Measurements from ENCODE around the gene DPYSL5. TPM values are rescaled to one million over a fixed set of nuclear protein-coding genes. Genes with fewer than 3 reads are reported as not detected.

DPYSL5 gene
- total RNA-seq, 5 donors from 2014 or later (not counting 1 experiment from before 2014, with no cell fraction given): not detected

DNA sequence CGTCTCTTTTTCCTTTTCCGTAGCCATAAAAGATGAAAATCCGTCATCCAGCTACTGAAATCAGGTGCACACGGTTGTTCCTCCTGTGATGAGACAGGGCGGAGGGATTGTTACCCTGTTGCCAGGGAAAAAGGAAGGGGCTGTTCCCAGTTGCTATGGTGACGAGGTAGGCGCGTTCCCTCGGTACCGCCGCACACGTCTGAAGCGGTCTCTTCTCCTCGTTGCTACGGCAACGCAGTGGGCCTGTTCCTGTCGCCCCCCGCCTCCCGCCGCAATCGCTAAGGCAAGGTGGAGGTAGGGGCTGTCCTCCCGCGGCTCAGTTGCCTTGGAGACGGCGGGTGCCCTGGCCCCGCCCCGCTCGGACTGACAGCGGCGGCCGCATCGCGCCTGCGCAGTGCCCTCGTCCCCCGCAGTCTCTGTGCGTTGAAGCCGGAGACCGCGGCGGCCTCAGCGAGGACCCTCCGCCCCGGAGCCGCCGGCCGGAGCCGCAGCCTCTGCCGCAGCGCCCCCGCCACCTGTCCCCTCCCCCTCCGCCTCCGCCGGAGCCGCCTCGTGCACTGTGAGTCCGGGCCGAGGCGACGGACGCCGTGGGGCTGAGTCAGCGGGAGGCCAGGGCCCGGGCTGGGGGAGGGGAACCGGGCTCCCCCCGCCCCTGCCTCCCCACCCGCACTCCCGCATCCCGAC lies 122.5 kb downstream of the DPYSL5 start, which contains the start of gene MAPRE3:
TSS of gene MAPRE3 (plus strand) at position 394 of the 684 bp plus-strand sequence. CDS start 51,582 bp downstream, outside the sequence.
- peak; percentile 87 to 92 (median 88) for ATAC-seq (replicated peaks in 1 of 4)
- DNase-seq: peak; percentile 55 to 91 (median 77)
- H3K27ac ChIP-seq (ENCODE audit: low read length): peak within 1 kb of the TSS; percentile 5
- ChIA-PET POLR2A (interaction anchor here in 1 of 2 donors (0.5 kb wide), 1 partner anchor 101 kb away, joined by 4 read pairs; no protein-coding TSS in a partner anchor), CTCF (interaction anchor here (0.6 kb wide), 2 partner anchors 15 to 80 kb away, joined by 3 read pairs; no protein-coding TSS in a partner anchor)
- WGBS (ENCODE audit: insufficient coverage): 0% methylated on average over 43 of the region's 69 CpGs
- H3K9me3 Mint-ChIP-seq: no peaks in the 10 kb centered on the region
- H3K4me1 Mint-ChIP-seq: peaks cover 20 to 30% (median 23%) of the 10 kb centered on the region in 3 donors
- H3K27ac Mint-ChIP-seq: peak within 1 kb of the TSS; percentile 63 to 77
- H3K4me3 Mint-ChIP-seq: peak within 1 kb of the TSS; percentile 84 to 92 (median 85)
- H3K27me3 ChIP-seq (replicated peaks in 1 of 2; ENCODE audit: control insufficient read depth in 2 of 2, extremely low read depth in 1 of 2, insufficient read depth in 2 of 2, low read length in 1 of 2): peaks cover 0 to 20% of the 10 kb centered on the region in 2 experiments
- no peaks in the 10 kb centered on the region for H3K36me3 ChIP-seq (ENCODE audit: control insufficient read depth in 2 of 2, extremely low read depth in 1 of 2, insufficient read depth in 1 of 2, low read length in 1 of 2)
- peak within 1 kb of the TSS; percentile 68 to 73 for H3K4me3 ChIP-seq (ENCODE audit: control insufficient read depth in 1 of 2, extremely low read depth in 1 of 2, low read length in 1 of 2)
- H3K36me3 Mint-ChIP-seq: no peaks in the 10 kb centered on the region
- peaks cover 0 to 16% of the 10 kb centered on the region in 2 experiments for H3K4me1 ChIP-seq (ENCODE audit: control insufficient read depth in 1 of 2, extremely low read depth in 1 of 2, insufficient read depth in 2 of 2, low read length in 2 of 2)
- peaks cover 13 to 27% of the 10 kb centered on the region in 2 donors for H3K27me3 Mint-ChIP-seq
- H3K9me3 ChIP-seq: no peaks in the 10 kb centered on the region

- ChIA-PET CTCF (no interaction called here), POLR2A (no interaction called here)
- Histone ChIP-seq H3K9me3 (no peaks in the 10 kb centered on the region), H3K36me3 (ENCODE audit: control insufficient read depth in 2 of 2, extremely low read depth in 1 of 2, insufficient read depth in 1 of 2, low read length in 1 of 2) (no peaks in the 10 kb centered on the region), H3K4me3 (ENCODE audit: control insufficient read depth in 1 of 2, extremely low read depth in 1 of 2, low read length in 1 of 2) (peak overlapping the region; percentile 42 to 68), H3K27me3 (replicated peaks in 1 of 2; ENCODE audit: control insufficient read depth in 2 of 2, extremely low read depth in 1 of 2, insufficient read depth in 2 of 2, low read length in 1 of 2) (peaks cover 0 to 18% of the 10 kb centered on the region in 2 experiments), H3K4me1 (ENCODE audit: control insufficient read depth in 1 of 2, extremely low read depth in 1 of 2, insufficient read depth in 2 of 2, low read length in 2 of 2) (peaks cover 0 to 16% of the 10 kb centered on the region in 2 experiments), H3K27ac (ENCODE audit: low read length) (no peak overlapping the region)
- Mint-ChIP-seq H3K4me1 (peaks cover 20 to 30% (median 23%) of the 10 kb centered on the region in 3 donors), H3K4me3 (peak overlapping the region; percentile 84 to 92 (median 85)), H3K27me3 (peaks cover 10 to 27% of the 10 kb centered on the region in 2 donors), H3K36me3 (no peaks in the 10 kb centered on the region), H3K9me3 (no peaks in the 10 kb centered on the region), H3K27ac (peak overlapping the region; percentile 63 to 77)
- ATAC-seq (replicated peaks in 1 of 4) (peak; percentile 1 to 42 (median 28)), DNase-seq (peak in 4 of 35 experiments; percentile 3 to 21 (median 12))
- WGBS (ENCODE audit: insufficient coverage): 23% methylated on average over 27 of the region's 34 CpGs
These were observed 123.1 kb downstream of the DPYSL5 start for GRCh38 chr2:26970928-26971627.

- Histone ChIP-seq H3K9me3 (no peaks in the 10 kb centered on the region), H3K4me1 (ENCODE audit: control insufficient read depth in 1 of 2, extremely low read depth in 1 of 2, insufficient read depth in 2 of 2, low read length in 2 of 2) (peaks cover 0 to 16% of the 10 kb centered on the region in 2 experiments), H3K27ac (ENCODE audit: low read length) (no peak overlapping the region), H3K27me3 (replicated peaks in 1 of 2; ENCODE audit: control insufficient read depth in 2 of 2, extremely low read depth in 1 of 2, insufficient read depth in 2 of 2, low read length in 1 of 2) (peaks cover 0 to 11% of the 10 kb centered on the region in 2 experiments), H3K4me3 (ENCODE audit: control insufficient read depth in 1 of 2, extremely low read depth in 1 of 2, low read length in 1 of 2) (no peak overlapping the region), H3K36me3 (ENCODE audit: control insufficient read depth in 2 of 2, extremely low read depth in 1 of 2, insufficient read depth in 1 of 2, low read length in 1 of 2) (no peaks in the 10 kb centered on the region)
- CTCF ChIA-PET: interaction anchor here in 1 of 2 donors (0.7 to 1.5 kb wide), 2 partner anchors 10 to 333 kb away, joined by 3 to 4 read pairs; no protein-coding TSS in a partner anchor
- ATAC-seq (replicated peaks in 1 of 4) (no peak), DNase-seq (no peak)
- POLR2A ChIA-PET: no interaction called here
- H3K4me3 Mint-ChIP-seq: peak overlapping the region; percentile 84 to 92 (median 85)
- H3K27ac Mint-ChIP-seq: no peak overlapping the region
- 92% methylated on average over 7 of the region's 9 CpGs for WGBS (ENCODE audit: insufficient coverage)
- H3K27me3 Mint-ChIP-seq: peaks cover 8 to 22% of the 10 kb centered on the region in 2 donors
- no peaks in the 10 kb centered on the region for H3K36me3 Mint-ChIP-seq
- H3K9me3 Mint-ChIP-seq: no peaks in the 10 kb centered on the region
- H3K4me1 Mint-ChIP-seq: peaks cover 20 to 30% (median 23%) of the 10 kb centered on the region in 3 donors
These were observed 124.2 kb downstream of the DPYSL5 start for GRCh38 chr2:26971911-26972786.

DNA sequence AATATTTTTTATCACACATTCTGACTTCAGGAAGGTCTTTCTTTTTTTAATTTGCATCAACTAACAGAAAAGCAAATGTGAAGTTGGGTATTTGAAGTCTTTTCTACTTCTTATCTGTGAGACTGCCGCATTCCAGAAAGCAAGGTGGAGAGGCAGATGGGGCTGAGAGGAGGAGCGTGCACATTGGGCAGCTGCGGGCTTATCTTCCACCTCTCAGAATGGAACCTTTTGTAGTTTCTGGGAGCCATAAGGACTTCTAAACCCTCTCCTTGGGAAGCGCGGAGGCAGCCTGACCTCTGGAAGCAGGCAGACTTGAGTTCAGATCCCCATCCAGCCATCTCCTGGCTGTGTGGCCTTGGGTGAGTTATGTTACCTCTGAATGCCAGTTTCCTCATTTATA lies 126.4 kb downstream of the DPYSL5 start:
- Histone ChIP-seq H3K4me1 (ENCODE audit: control insufficient read depth in 1 of 2, extremely low read depth in 1 of 2, insufficient read depth in 2 of 2, low read length in 2 of 2) (peaks cover 0 to 16% of the 10 kb centered on the region in 2 experiments), H3K27me3 (replicated peaks in 1 of 2; ENCODE audit: control insufficient read depth in 2 of 2, extremely low read depth in 1 of 2, insufficient read depth in 2 of 2, low read length in 1 of 2) (peaks cover 0 to 5% of the 10 kb centered on the region in 2 experiments), H3K4me3 (ENCODE audit: control insufficient read depth in 1 of 2, extremely low read depth in 1 of 2, low read length in 1 of 2) (no peak overlapping the region), H3K27ac (ENCODE audit: low read length) (no peak overlapping the region), H3K36me3 (ENCODE audit: control insufficient read depth in 2 of 2, extremely low read depth in 1 of 2, insufficient read depth in 1 of 2, low read length in 1 of 2) (no peaks in the 10 kb centered on the region), H3K9me3 (no peaks in the 10 kb centered on the region)
- ATAC-seq (replicated peaks in 1 of 4): no peak
- H3K27ac Mint-ChIP-seq: no peak overlapping the region
- ChIA-PET CTCF (no interaction called here), POLR2A (no interaction called here)
- no peaks in the 10 kb centered on the region for H3K36me3 Mint-ChIP-seq
- DNase-seq: no peak
- no peak overlapping the region for H3K4me3 Mint-ChIP-seq
- peaks cover 16 to 20% (median 16%) of the 10 kb centered on the region in 3 donors for H3K4me1 Mint-ChIP-seq
- no CpG with 5 or more reads among the region's 5 CpGs for WGBS (ENCODE audit: insufficient coverage)
- H3K27me3 Mint-ChIP-seq: peaks cover 0 to 7% of the 10 kb centered on the region in 2 donors
- no peaks in the 10 kb centered on the region for H3K9me3 Mint-ChIP-seq

GRCh38 chr2:26975102-26975501 lies 127.2 kb downstream of the DPYSL5 start:
- H3K27me3 ChIP-seq (replicated peaks in 1 of 2; ENCODE audit: control insufficient read depth in 2 of 2, extremely low read depth in 1 of 2, insufficient read depth in 2 of 2, low read length in 1 of 2): peaks cover 0 to 5% of the 10 kb centered on the region in 2 experiments

More at GRCh38 chr2:26975102-26975501, 127.2 kb downstream of the DPYSL5 start:
- Mint-ChIP-seq H3K4me3 (no peak overlapping the region), H3K27ac (no peak overlapping the region), H3K9me3 (no peaks in the 10 kb centered on the region), H3K27me3 (peaks cover 0 to 4% of the 10 kb centered on the region in 2 donors), H3K36me3 (no peaks in the 10 kb centered on the region), H3K4me1 (peaks cover 10 to 12% (median 11%) of the 10 kb centered on the region in 3 donors)
- H3K4me1 ChIP-seq (ENCODE audit: control insufficient read depth in 1 of 2, extremely low read depth in 1 of 2, insufficient read depth in 2 of 2, low read length in 2 of 2): peaks cover 0 to 10% of the 10 kb centered on the region in 2 experiments
- no peaks in the 10 kb centered on the region for H3K9me3 ChIP-seq
- DNase-seq (no peak), ATAC-seq (replicated peaks in 1 of 4) (no peak)
- H3K4me3 ChIP-seq (ENCODE audit: control insufficient read depth in 1 of 2, extremely low read depth in 1 of 2, low read length in 1 of 2): no peak overlapping the region
- ChIA-PET CTCF (interaction anchor here in 1 of 2 donors (0.8 kb wide), 1 partner anchor 15 kb away, joined by 3 read pairs; no protein-coding TSS in a partner anchor), POLR2A (no interaction called here)
- no peak overlapping the region for H3K27ac ChIP-seq (ENCODE audit: low read length)
- 15% methylated on average over 2 of the region's 2 CpGs for WGBS (ENCODE audit: insufficient coverage)
- no peaks in the 10 kb centered on the region for H3K36me3 ChIP-seq (ENCODE audit: control insufficient read depth in 2 of 2, extremely low read depth in 1 of 2, insufficient read depth in 1 of 2, low read length in 1 of 2)

All from T-cell (primary cell).